ENCODE data around the gene ATP7A.
"Not testable (repeated sequence)": the region's sequence is repeated elsewhere in the genome, so short reads cannot be mapped to it uniquely, and the experiment has no call there.

Gene ATP7A

GRCh38 chrX:78037881-78038280, 127.4 kb downstream of the ATP7A start:
- no peak for DNase-seq (ENCODE audit: low spot score)

- DNase-seq (ENCODE audit: low spot score) = no peak
Observed at GRCh38 chrX:78042601-78043000, 132.1 kb downstream of the ATP7A start.

- DNase-seq (ENCODE audit: low spot score) = no peak
Observed at GRCh38 chrX:78046362-78046761, 135.9 kb downstream of the ATP7A start.

GRCh38 chrX:78048052-78048451, 137.6 kb downstream of the ATP7A start:
- no peak for DNase-seq (ENCODE audit: low spot score)

- DNase-seq (ENCODE audit: low spot score) = no peak
Observed at GRCh38 chrX:78063687-78064086, 153.2 kb downstream of the ATP7A start.

GRCh38 chrX:78064152-78064551, 153.7 kb downstream of the ATP7A start:
- DNase-seq (ENCODE audit: low spot score) = no peak

GRCh38 chrX:78064698-78065601, 154.5 kb downstream of the ATP7A start:
- DNase-seq (ENCODE audit: low spot score) = peak; percentile 80

GRCh38 chrX:78066110-78066509, 155.6 kb downstream of the ATP7A start:
- DNase-seq (ENCODE audit: low spot score) = peak; percentile 11

- peak; percentile 26 for DNase-seq (ENCODE audit: low spot score)
Observed at GRCh38 chrX:78071331-78071730, 160.8 kb downstream of the ATP7A start.

GRCh38 chrX:78073147-78074077, 162.9 kb downstream of the ATP7A start:
- DNase-seq (ENCODE audit: low spot score) = not testable (repeated sequence)

GRCh38 chrX:78074088-78074487, 163.6 kb downstream of the ATP7A start:
- DNase-seq (ENCODE audit: low spot score) = no peak

- DNase-seq (ENCODE audit: low spot score) = peak; percentile 44
Observed at GRCh38 chrX:78075787-78076389, 165.4 kb downstream of the ATP7A start.

- DNase-seq (ENCODE audit: low spot score) = not testable (repeated sequence)
Observed at GRCh38 chrX:78081413-78081812, 170.9 kb downstream of the ATP7A start.

- peak; percentile 68 for DNase-seq (ENCODE audit: low spot score)
Observed at GRCh38 chrX:78092296-78092695, 181.8 kb downstream of the ATP7A start.

- DNase-seq (ENCODE audit: low spot score) = no peak
Observed at GRCh38 chrX:78098108-78098507, 187.6 kb downstream of the ATP7A start.
